HFF-Myc (cell line): ENCODE results near the gene TNFRSF12A.

ENCODE experiments used
- DNase-seq: peaks from one replicate; pipeline ENCODE4 v3.0.0-alpha.2; 2011; ENCODE audit warnings: low read depth; ENCODE audit errors: extremely low read depth
- H3K4me3 ChIP-seq: replicated peaks from 2 replicates; pipeline ENCODE4 v1.5.1; 2011; ENCODE audit warnings: low read depth, mild to moderate bottlenecking, control low read depth, low read length
- TF ChIP-seq, protein P1 (sequence below): IDR thresholded peaks from 2 replicates; pipeline ENCODE4 v1.5.1; 2012; ENCODE audit warnings: mild to moderate bottlenecking, low read depth, low read length, control low read depth; ENCODE audit errors: missing control alignments

TNFRSF12A gene

DNA sequence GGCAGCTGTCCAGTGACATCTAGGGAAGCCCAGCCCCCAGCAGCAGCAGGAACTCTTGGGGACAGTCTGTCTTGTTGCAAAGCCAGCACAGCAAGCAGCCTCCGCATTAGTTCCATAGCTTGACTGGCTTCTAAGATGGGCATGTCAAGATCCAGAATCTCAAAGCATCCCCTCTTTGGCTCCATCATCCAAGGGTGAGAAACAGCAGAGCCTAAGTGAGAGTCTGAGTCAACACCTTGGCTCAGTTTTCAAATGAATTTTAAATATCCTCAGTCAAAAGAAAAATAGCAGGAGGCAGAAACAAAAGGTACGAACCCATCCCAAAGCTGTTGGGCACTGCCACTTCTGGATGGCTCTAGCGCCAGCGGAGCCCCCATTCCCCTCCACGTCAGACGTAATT, 5.2 kb upstream of the TNFRSF12A start:
- no peak overlapping the region for H3K4me3 ChIP-seq
- TF ChIP-seq, protein P1, sequence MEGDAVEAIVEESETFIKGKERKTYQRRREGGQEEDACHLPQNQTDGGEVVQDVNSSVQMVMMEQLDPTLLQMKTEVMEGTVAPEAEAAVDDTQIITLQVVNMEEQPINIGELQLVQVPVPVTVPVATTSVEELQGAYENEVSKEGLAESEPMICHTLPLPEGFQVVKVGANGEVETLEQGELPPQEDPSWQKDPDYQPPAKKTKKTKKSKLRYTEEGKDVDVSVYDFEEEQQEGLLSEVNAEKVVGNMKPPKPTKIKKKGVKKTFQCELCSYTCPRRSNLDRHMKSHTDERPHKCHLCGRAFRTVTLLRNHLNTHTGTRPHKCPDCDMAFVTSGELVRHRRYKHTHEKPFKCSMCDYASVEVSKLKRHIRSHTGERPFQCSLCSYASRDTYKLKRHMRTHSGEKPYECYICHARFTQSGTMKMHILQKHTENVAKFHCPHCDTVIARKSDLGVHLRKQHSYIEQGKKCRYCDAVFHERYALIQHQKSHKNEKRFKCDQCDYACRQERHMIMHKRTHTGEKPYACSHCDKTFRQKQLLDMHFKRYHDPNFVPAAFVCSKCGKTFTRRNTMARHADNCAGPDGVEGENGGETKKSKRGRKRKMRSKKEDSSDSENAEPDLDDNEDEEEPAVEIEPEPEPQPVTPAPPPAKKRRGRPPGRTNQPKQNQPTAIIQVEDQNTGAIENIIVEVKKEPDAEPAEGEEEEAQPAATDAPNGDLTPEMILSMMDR = no peak
- DNase-seq = no peak

DNA sequence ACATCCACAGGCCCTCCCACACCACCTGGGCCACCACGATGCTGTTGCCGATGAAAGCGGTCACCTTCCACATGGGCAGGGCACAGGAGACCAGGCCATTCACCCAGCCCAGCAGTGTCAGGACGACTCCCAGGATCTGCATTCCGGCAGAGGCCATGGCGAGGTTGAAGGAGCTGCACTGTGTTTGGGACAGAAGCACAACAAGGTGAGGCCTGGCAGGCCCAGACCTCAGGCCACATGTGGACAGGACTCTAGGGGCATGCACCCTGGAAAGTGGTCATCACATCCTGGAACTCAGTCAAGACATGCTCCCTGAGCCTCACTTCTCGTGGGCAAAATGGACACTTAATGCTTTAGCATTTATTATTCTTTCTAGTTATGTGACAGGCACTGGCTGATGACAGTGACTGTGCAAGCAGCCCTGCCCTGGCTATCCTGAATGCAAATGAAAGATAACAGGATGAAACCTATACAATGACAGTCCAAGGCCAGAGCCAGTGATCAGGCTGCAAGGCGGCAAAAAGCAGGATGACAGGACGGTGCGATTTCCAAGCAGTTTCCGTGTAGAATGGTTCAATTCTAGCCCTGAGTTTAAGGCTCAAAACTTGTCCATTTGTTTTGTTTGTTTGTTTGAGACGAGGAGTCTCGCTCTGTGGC, 4.2 kb upstream of the TNFRSF12A start:
- H3K4me3 ChIP-seq = no peak overlapping the region
- DNase-seq = no peak
- TF ChIP-seq, protein P1 = no peak

DNA sequence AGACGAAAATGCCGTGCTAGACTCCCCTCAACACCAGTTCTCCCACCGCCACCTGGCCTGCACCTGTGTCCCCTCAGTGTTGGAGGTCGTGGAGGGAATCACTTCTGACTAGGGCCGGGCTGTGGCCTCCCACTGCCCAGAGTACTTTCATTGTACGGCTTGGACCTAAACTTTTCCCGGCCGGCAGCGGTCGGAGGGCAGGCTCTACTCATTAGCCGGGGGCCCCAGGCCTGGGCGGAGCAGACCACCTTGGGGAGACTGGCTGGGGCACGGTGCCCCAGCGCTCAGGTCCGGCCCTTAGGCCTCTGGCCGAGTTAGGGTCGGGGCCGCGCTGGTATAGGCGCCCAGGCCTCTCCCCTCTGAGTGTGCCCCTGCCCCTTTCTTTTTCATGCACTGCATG, 2.8 kb upstream of the TNFRSF12A start:
- DNase-seq = no peak
- no peak overlapping the region for H3K4me3 ChIP-seq
- TF ChIP-seq, protein P1 = no peak

DNA sequence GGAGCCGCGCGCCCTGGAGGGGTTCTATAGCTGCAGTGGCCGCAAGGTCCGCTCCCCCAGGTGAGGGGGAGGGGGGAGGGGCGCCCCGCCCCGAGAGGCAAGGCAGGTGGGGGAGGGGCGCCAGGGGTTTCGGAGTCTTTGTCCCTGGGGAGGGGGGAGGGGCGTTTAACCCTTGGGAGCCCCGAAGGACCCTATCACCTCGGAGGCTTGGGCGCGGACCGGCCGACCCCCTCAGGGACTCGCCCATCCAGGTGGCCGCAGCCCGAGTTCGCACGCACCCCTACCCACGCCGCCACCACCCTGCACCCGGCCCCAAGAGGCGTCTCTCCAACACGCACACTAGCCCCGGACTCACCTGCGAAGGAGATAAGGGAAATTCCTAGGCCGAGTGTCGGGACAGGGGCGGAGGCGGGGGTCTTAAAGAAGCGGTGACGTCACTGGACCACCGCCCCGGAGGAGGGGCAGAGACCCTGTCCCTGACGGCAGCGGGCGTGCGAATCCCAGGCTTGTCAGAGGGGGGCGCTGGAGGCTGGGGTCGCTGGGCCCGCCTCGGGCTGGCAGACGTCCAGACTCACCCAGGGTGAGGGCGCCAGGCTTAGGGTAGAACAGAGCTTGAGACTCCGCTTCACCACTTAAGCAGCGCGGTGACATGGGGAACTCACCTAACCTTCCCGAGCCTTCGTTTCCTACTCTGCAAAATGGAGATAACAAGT, 2.2 kb upstream of the TNFRSF12A start, which contains the start of gene CLDN6:
TSS of gene CLDN6 (minus strand) at position 390 of the 713 bp plus-strand sequence. CDS start 2,162 bp downstream, outside the sequence.
- H3K4me3 ChIP-seq = no peak within 1 kb of the TSS
- no peak for DNase-seq
- TF ChIP-seq, protein P1 = peak; percentile 22

DNA sequence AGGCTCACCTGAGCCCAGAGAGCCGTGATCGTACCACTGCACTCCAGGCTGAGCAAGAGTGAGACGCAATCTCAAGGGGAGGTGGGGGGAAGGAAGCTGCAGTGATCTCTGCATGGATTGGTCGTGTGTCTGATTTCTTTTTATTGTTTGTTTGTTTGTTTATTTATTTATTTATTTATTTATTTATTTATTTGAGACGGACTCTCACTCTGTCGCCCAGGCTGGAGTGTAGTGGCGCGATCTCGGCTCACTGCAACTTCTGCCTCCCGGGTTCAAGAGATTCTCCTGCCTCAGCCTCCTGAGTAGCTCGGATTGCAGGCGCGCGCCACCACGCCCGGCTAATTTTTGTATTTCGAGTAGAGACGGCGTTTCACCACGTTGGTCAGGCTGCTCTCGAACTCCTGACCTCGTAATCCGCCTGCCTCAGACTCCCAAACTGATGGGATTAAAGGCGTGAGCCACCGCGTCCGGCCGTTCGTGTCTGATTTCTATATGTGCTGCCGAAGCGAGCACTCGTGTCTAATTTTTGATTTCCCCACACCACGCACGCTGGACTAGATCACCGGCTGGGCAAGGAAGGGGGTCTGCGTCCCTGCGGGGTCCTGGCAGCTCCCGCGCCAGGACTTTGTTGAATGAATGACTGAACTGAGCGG, 448 bp upstream of the TNFRSF12A start:
- peak overlapping the region; percentile 96 for H3K4me3 ChIP-seq
- no peak for DNase-seq
- TF ChIP-seq, protein P1 = no peak

DNA sequence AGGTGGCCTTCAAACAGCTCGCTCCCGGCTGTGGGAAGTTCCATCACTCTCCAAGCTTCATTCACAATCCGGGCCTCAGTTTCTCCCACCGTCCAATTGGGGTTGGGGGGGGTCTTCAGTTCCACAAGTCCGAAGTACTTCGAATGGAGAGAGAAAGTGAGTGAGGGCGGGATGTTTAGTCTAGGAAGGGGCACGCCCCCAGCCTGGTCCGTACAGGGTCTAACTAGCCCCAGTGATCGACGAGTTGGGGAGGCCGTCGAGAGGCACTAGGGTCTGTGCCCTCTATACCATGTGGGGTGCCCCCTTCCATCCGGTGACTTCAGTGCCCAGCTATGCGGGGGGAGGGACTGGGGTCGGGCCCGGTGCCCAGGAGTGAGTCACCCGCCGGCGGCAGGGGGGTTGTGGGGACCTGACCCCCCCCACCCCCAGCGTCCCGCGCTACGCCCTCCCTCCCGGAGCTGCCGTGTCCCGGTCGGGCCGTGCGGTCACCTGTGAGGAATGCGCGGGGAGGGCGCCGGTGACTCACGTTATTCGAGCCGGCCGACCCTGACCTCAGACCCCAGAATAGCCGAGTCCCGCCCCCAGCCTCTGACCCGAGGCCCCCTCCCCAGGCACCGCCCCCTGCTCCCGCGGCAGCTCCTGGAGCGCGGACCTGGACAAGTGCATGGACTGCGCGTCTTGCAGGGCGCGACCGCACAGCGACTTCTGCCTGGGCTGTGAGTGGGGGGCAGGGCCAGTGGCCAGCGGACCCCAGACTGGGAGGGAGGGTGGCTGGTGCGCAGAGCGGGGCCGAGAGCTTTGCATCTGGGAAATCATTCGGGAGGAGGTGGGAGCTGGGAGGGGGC, 658 bp downstream of the TNFRSF12A start:
- peak; percentile 64 for DNase-seq
- peak overlapping the region; percentile 96 for H3K4me3 ChIP-seq
- TF ChIP-seq, protein P1 = no peak
